ENCODE measurements around the gene SOS1.
"Not testable (repeated sequence)": the region's sequence is repeated elsewhere in the genome, so short reads cannot be mapped to it uniquely, and the experiment has no call there.

- TF ChIP-seq CTCF (tag by site-specific recombination; IDR thresholded peaks at IDR 0.05); ZNF398 (tag by site-specific recombination; IDR thresholded peaks at IDR 0.05); ZNF510 (tag by site-specific recombination; IDR thresholded peaks at IDR 0.05; ENCODE audit: insufficient replicate concordance); ZNF473 (tag by site-specific recombination; IDR thresholded peaks at IDR 0.05); YY1 (tag by site-specific recombination; IDR thresholded peaks at IDR 0.05): not testable (repeated sequence)
- TF ChIP-seq, protein P1, sequence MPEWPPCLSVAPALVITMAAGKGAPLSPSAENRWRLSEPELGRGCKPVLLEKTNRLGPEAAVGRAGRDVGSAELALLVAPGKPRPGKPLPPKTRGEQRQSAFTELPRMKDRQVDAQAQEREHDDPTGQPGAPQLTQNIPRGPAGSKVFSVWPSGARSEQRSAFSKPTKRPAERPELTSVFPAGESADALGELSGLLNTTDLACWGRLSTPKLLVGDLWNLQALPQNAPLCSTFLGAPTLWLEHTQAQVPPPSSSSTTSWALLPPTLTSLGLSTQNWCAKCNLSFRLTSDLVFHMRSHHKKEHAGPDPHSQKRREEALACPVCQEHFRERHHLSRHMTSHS (tag by site-specific recombination; IDR thresholded peaks at IDR 0.05) = not testable (repeated sequence)
These were observed 68.2 kb downstream of the SOS1 start for GRCh38 chr2:39052665-39053064.
